T-helper 1 cell (primary cell): ENCODE data around the gene GJA5.
A peak's percentile ranks its signal among the peaks of the same experiment; 100 is the strongest.
"Not testable (repeated sequence)": the region's sequence is repeated elsewhere in the genome, so short reads cannot be mapped to it uniquely, and the experiment has no call there.

Experiments
- DNase-seq, 5 donors: peaks; one replicate each; pipeline ENCODE4 v3.0.0-alpha.2; 2012 to 2020

The GJA5 gene

GRCh38 chr1:147762233-147763024 lies 2.0 kb upstream of the GJA5 start:
- DNase-seq = peak in 1 of 5 donors; percentile 11

GRCh38 chr1:147758379-147759100 lies 1.9 kb downstream of the GJA5 start:
- no peak for DNase-seq

GRCh38 chr1:147757015-147757990 lies 3.1 kb downstream of the GJA5 start:
- no peak for DNase-seq

GRCh38 chr1:147756341-147756740 lies 4.1 kb downstream of the GJA5 start:
- DNase-seq = no peak

GRCh38 chr1:147754661-147755060 lies 5.7 kb downstream of the GJA5 start:
- DNase-seq = no peak

- no peak for DNase-seq
These were observed 7.3 kb downstream of the GJA5 start for GRCh38 chr1:147753081-147753480.

GRCh38 chr1:147752511-147752910 lies 7.9 kb downstream of the GJA5 start:
- no peak for DNase-seq

GRCh38 chr1:147751346-147751745 lies 9.1 kb downstream of the GJA5 start:
- DNase-seq = no peak

GRCh38 chr1:147750618-147751217 lies 9.7 kb downstream of the GJA5 start:
- DNase-seq = no peak

GRCh38 chr1:147749792-147750191 lies 10.6 kb downstream of the GJA5 start:
- no peak for DNase-seq

- no peak for DNase-seq
These were observed 11.6 kb downstream of the GJA5 start for GRCh38 chr1:147748676-147749350.

GRCh38 chr1:147747966-147748365 lies 12.4 kb downstream of the GJA5 start:
- DNase-seq = no peak

- no peak for DNase-seq
These were observed 15.1 kb downstream of the GJA5 start for GRCh38 chr1:147745271-147745670.

- DNase-seq = no peak
These were observed 19.3 kb downstream of the GJA5 start for GRCh38 chr1:147741065-147741464.

- DNase-seq = no peak
These were observed 20.0 kb downstream of the GJA5 start for GRCh38 chr1:147740391-147740790.

GRCh38 chr1:147738739-147739476 lies 21.5 kb downstream of the GJA5 start:
- no peak for DNase-seq

- DNase-seq = no peak
These were observed 22.3 kb downstream of the GJA5 start for GRCh38 chr1:147738129-147738528.

GRCh38 chr1:147736883-147737282 lies 23.5 kb downstream of the GJA5 start:
- DNase-seq = no peak

GRCh38 chr1:147735423-147735822 lies 25.0 kb downstream of the GJA5 start:
- no peak for DNase-seq

GRCh38 chr1:147734291-147734841 lies 26.0 kb downstream of the GJA5 start:
- DNase-seq = not testable (repeated sequence)

GRCh38 chr1:147729315-147729714 lies 31.1 kb downstream of the GJA5 start:
- DNase-seq = no peak
